ENCODE measurements around the gene ZNF107.

ZNF107 gene

GRCh38 chr7:64753032-64753431 is 87.1 kb downstream of the ZNF107 start:
- H3K9ac ChIP-seq (ENCODE audit: low read length), result no peak overlapping the region
- no peaks in the 10 kb centered on the region for H3K36me3 ChIP-seq (ENCODE audit: control insufficient read depth, insufficient read depth, low read length)
- H3K4me1 ChIP-seq (ENCODE audit: control insufficient read depth, insufficient read depth, low read length), result no peaks in the 10 kb centered on the region
- H3K9me3 ChIP-seq (ENCODE audit: control insufficient read depth, low read length), result no peaks in the 10 kb centered on the region
- H3K27me3 ChIP-seq (ENCODE audit: control insufficient read depth, insufficient read depth, low read length), result no peaks in the 10 kb centered on the region
- H3K4me3 ChIP-seq (ENCODE audit: low read length), result no peak overlapping the region

GRCh38 chr7:64755865-64756264 is 89.9 kb downstream of the ZNF107 start:
- Histone ChIP-seq H3K27me3 (ENCODE audit: control insufficient read depth, insufficient read depth, low read length) (no peaks in the 10 kb centered on the region), H3K9me3 (ENCODE audit: control insufficient read depth, low read length) (no peaks in the 10 kb centered on the region), H3K36me3 (ENCODE audit: control insufficient read depth, insufficient read depth, low read length) (no peaks in the 10 kb centered on the region), H3K9ac (ENCODE audit: low read length) (no peak overlapping the region), H3K4me3 (ENCODE audit: low read length) (no peak overlapping the region), H3K4me1 (ENCODE audit: control insufficient read depth, insufficient read depth, low read length) (no peaks in the 10 kb centered on the region)

GRCh38 chr7:64758151-64758550 is 92.2 kb downstream of the ZNF107 start:
- Histone ChIP-seq H3K9me3 (ENCODE audit: control insufficient read depth, low read length) (no peaks in the 10 kb centered on the region), H3K4me3 (ENCODE audit: low read length) (no peak overlapping the region), H3K4me1 (ENCODE audit: control insufficient read depth, insufficient read depth, low read length) (no peaks in the 10 kb centered on the region), H3K27me3 (ENCODE audit: control insufficient read depth, insufficient read depth, low read length) (no peaks in the 10 kb centered on the region), H3K9ac (ENCODE audit: low read length) (no peak overlapping the region), H3K36me3 (ENCODE audit: control insufficient read depth, insufficient read depth, low read length) (no peaks in the 10 kb centered on the region)
